Activated CD8-positive, alpha-beta T cell treated with anti-CD3 and anti-CD28 coated beads, Interleukin-2, amount 10 ng/mL, durations not matched to agents 7 days and 5 days (primary cell): ENCODE measurements around the gene MTG2. TPM values are rescaled to one million over a fixed set of nuclear protein-coding genes. Genes with fewer than 3 reads are reported as not detected.

Source experiments
- ATAC-seq: fragments of 150-1000 bp; cut with Tn5 transposase; one replicate; pipeline ENCODE4 v1.10.0; 2021; ENCODE audit warnings: moderate library complexity
- CTCF ChIA-PET: fragments of 350-600 bp; sonication (Branson Sonifier 250); formaldehyde crosslinking; loops from one replicate; lab custom pipeline; 2021; ENCODE audit warnings: antibody characterized with exemption; lab: Charles Lee
- POLR2A ChIA-PET: fragments of 350-600 bp; sonication (Branson Sonifier 250); formaldehyde crosslinking; loops from one replicate; lab custom pipeline; 2021; ENCODE audit warnings: antibody characterized with exemption; lab: Charles Lee
- DNase-seq: peaks from one replicate; pipeline ENCODE4 v3.0.0-alpha.2; 2020
- H3K27ac Mint-ChIP-seq: one replicate; pipeline ENCODE4 v1.8.0; 2021; ENCODE audit warnings: mild to moderate bottlenecking, mixed read lengths
- H3K27me3 Mint-ChIP-seq: one replicate; pipeline ENCODE4 v1.8.0; 2021; ENCODE audit warnings: low read depth, mixed read lengths
- H3K36me3 Mint-ChIP-seq: one replicate; pipeline ENCODE4 v1.8.0; 2021; ENCODE audit warnings: low read depth, mixed read lengths
- H3K4me1 Mint-ChIP-seq: one replicate; pipeline ENCODE4 v1.8.0; 2021; ENCODE audit warnings: low read depth, mixed read lengths
- H3K4me3 Mint-ChIP-seq: one replicate; pipeline ENCODE4 v1.8.0; 2021; ENCODE audit warnings: mild to moderate bottlenecking, mixed read lengths
- H3K9me3 Mint-ChIP-seq: one replicate; pipeline ENCODE4 v1.8.0; 2022; ENCODE audit warnings: mixed read lengths; ENCODE audit not compliant: insufficient read depth
- total RNA-seq, 2 experiments: library from RNA; stranded (reverse); gene quantifications; one replicate each; pipeline ENCODE4 v1.2.3, GENCODE V29; 2021

The MTG2 gene
- total RNA-seq, 2 experiments from 2014 or later = 31.7 to 34.4 TPM

DNA sequence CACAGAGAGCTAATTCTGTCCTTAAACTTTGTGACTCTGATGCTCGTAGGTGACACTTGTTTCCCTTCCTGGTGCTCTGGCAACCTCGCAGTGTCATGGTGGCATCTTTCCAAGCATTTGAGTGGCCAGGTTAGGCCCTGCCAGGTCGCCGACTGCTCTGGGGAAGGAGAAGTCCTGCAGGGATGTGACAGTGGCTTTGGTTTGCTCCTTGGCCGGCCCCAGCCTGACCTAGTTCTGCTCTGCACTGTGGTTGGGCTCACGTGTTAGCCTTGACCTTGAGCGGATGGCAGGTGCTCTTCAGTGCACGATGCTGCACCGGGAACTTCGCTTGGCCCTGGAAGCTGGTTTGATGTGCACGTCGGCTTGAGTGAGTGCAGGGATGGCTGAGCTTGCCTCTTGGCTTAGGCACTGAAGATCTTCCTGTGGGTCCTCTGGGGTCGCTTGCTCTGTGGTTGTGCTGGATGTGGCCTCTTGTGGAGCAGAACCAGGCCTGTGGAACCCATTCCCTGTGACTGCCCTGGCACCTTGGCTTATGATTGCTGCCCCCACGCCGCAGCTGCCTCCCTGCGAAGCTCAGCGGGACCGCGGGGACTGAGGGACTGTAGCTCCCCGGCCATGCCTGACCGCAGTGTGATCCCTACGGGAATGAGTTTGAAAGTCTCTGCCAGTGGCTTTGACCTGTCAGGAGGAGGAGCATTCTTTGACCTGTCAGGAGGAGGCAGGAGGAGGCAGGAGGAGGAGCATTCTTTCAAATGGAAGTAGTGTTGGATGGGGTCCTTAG lies 64.2 kb downstream of the MTG2 start:
- CTCF ChIA-PET = interaction anchor here (0.6 kb wide), 1 partner anchor 1795 kb away, joined by 4 read pairs; no protein-coding TSS in a partner anchor
- H3K9me3 Mint-ChIP-seq = no peaks in the 10 kb centered on the region
- no peak for ATAC-seq

DNA sequence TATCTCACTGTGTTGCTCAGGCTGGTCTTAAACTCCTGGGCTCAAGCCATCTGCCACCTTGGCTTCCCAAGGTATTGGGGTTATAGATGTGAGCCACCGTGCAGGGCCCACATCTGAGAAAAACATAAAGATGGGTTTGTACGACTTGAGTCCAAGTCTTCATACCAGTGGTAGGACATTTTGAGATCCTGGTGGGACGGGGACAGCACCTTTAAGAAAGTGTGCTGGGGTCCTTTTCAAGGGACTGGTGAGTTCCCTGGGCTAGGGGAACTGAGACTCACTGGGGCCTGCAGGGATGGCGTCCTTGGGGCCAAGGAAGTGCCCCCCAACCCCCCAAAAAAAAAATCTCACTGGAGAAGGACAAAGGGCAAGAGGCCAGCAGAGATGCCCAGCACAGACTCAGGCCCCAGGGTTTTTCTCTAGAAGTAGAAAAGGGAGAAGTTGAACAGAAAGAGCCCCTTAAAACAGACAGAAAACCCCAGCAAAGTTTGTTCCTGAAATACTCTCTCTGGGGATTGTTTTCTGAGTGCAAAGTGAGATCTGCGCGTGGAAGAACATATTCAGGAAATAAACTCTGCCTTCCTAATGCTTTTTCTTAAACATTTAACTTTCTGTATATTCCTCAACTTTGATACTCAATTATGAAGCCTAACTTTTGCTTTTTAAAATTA lies 66.2 kb downstream of the MTG2 start:
- ChIA-PET CTCF (no interaction called here), POLR2A (no interaction called here)
- no peak overlapping the region for H3K27ac Mint-ChIP-seq
- H3K4me3 Mint-ChIP-seq = no peak overlapping the region
- no peaks in the 10 kb centered on the region for H3K36me3 Mint-ChIP-seq
- no peak for DNase-seq
- H3K9me3 Mint-ChIP-seq = no peaks in the 10 kb centered on the region
- H3K4me1 Mint-ChIP-seq = peaks cover 10% of the 10 kb centered on the region
- ATAC-seq = no peak
- H3K27me3 Mint-ChIP-seq = no peaks in the 10 kb centered on the region

More for the DNA sequence above, 64.2 kb downstream of the MTG2 start:
- POLR2A ChIA-PET = interaction anchor here (0.5 kb wide), 1 partner anchor 18 kb away, joined by 5 read pairs; no protein-coding TSS in a partner anchor
- Mint-ChIP-seq H3K27ac (no peak overlapping the region), H3K36me3 (no peaks in the 10 kb centered on the region), H3K27me3 (no peaks in the 10 kb centered on the region), H3K4me1 (peaks cover 11% of the 10 kb centered on the region), H3K4me3 (no peak overlapping the region)
- no peak for DNase-seq

DNA sequence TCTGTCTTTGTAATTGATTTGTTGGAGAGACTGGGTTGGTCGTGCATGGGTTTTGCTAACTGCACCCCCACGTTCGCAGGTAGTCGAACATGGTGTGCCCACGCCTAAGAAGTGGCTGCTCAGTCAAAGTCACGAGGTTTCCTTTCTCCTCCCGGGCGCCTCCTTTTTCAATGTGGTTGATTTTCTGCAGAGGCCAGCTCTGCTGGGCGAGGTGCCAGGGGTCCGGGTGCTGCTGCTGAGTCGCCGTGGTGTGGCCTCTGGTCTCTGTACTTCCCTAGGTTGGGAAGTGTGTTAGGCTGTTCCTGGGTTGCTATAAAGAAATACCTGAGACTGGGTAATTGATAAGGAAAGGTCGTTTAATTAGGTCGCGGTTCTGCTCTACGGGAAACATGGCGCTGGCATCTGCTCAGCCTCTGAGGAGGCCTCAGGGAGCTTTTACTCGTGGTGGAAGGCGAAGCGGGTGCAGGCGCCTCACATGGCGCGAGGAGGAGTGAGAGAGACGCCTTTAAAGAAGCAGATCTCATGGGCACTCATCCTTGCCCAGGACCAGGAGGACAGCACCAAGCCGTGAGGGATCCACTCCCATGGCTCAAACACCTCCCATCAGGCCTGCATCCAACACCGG lies 69.6 kb downstream of the MTG2 start:
- H3K9me3 Mint-ChIP-seq = no peaks in the 10 kb centered on the region
- ATAC-seq (no peak), DNase-seq (no peak)
- H3K4me3 Mint-ChIP-seq = no peak overlapping the region
- H3K27ac Mint-ChIP-seq = no peak overlapping the region
- H3K27me3 Mint-ChIP-seq = no peaks in the 10 kb centered on the region
- H3K36me3 Mint-ChIP-seq = no peaks in the 10 kb centered on the region
- ChIA-PET POLR2A (no interaction called here), CTCF (no interaction called here)
- H3K4me1 Mint-ChIP-seq = peaks cover 5% of the 10 kb centered on the region

Other genes starting within 250 kb of the MTG2 start
- 10 to 100 TPM; 24.0 to 24.1 TPM for gene TAF4, start 117.1 kb upstream of the MTG2 start, total RNA-seq
- gene LSM14B, start 60.6 kb upstream of the MTG2 start, total RNA-seq = 10 to 100 TPM; 42.4 to 42.8 TPM
- 100 to 1,000 TPM; 333 to 352 TPM for gene PSMA7, start 39.6 kb upstream of the MTG2 start, total RNA-seq
- gene SS18L1, start 39.3 kb upstream of the MTG2 start, total RNA-seq = 10 to 100 TPM; 15.9 to 17.9 TPM
- not detected for gene HRH3, start 37.2 kb downstream of the MTG2 start, total RNA-seq
- gene OSBPL2, start 55.5 kb downstream of the MTG2 start, total RNA-seq = 10 to 100 TPM; 24.1 to 26.4 TPM
- gene ADRM1, start 120.0 kb downstream of the MTG2 start, total RNA-seq = 100 to 1,000 TPM in 1 of 2 experiments, 10 to 100 TPM in 1; 97.7 to 103 TPM
- under 1 TPM; 0.40 to 0.63 TPM for gene LAMA5, start 184.3 kb downstream of the MTG2 start, total RNA-seq
- gene RPS21, start 204.1 kb downstream of the MTG2 start, total RNA-seq = 1,000 to 10,000 TPM; 1,875 to 1,999 TPM
- gene CABLES2, start 224.3 kb downstream of the MTG2 start, total RNA-seq = 10 to 100 TPM; 17.0 to 17.5 TPM
- gene RBBP8NL, start 244.5 kb downstream of the MTG2 start, total RNA-seq = not detected